Measurements from ENCODE around the gene JAGN1.

The JAGN1 gene

GRCh38 chr3:9878700-9879099, 11.7 kb upstream of the JAGN1 start:
- ATAC-seq (ENCODE audit: low read depth), result no peak
- Histone ChIP-seq H3K4me3 (ENCODE audit: severe bottlenecking) (no peak overlapping the region), H3K9me3 (ENCODE audit: severe bottlenecking) (no peaks in the 10 kb centered on the region), H3K36me3 (ENCODE audit: low read depth) (no peaks in the 10 kb centered on the region), H3K27ac (ENCODE audit: poor library complexity, severe bottlenecking) (no peak overlapping the region), H3K27me3 (ENCODE audit: insufficient read depth, poor library complexity, severe bottlenecking) (no peaks in the 10 kb centered on the region), H3K4me1 (ENCODE audit: insufficient read depth, poor library complexity, severe bottlenecking) (peaks cover 3% of the 10 kb centered on the region)
- TF ChIP-seq CTCF (IDR thresholded peaks at IDR 0.05; ENCODE audit: poor library complexity, severe bottlenecking), result no peak
- DNase-seq (ENCODE audit: low spot score), result no peak

- H3K9me3 ChIP-seq (ENCODE audit: severe bottlenecking), result no peaks in the 10 kb centered on the region
- no peak within 1 kb of the TSS for H3K4me3 ChIP-seq (ENCODE audit: severe bottlenecking)
- H3K27me3 ChIP-seq (ENCODE audit: insufficient read depth, poor library complexity, severe bottlenecking), result no peaks in the 10 kb centered on the region
- no peak within 1 kb of the TSS for H3K27ac ChIP-seq (ENCODE audit: poor library complexity, severe bottlenecking)
- H3K4me1 ChIP-seq (ENCODE audit: insufficient read depth, poor library complexity, severe bottlenecking), result peaks cover 14% of the 10 kb centered on the region
- ATAC-seq (ENCODE audit: low read depth), result no peak
- no peak for TF ChIP-seq CTCF (IDR thresholded peaks at IDR 0.05; ENCODE audit: poor library complexity, severe bottlenecking)
- H3K36me3 ChIP-seq (ENCODE audit: low read depth), result no peaks in the 10 kb centered on the region
- no peak for DNase-seq (ENCODE audit: low spot score)
Measured at GRCh38 chr3:9879830-9880549, 10.4 kb upstream of the JAGN1 start, which contains the start of gene CIDEC. Gene CIDEC, minus strand, starts transcription at chr3:9880253. Its CDS starts 1,767 bp downstream, at chr3:9878486.

- H3K36me3 ChIP-seq (ENCODE audit: low read depth), result no peaks in the 10 kb centered on the region
- DNase-seq (ENCODE audit: low spot score) (no peak), ATAC-seq (ENCODE audit: low read depth) (no peak)
- TF ChIP-seq CTCF (IDR thresholded peaks at IDR 0.05; ENCODE audit: poor library complexity, severe bottlenecking), result no peak
- no peaks in the 10 kb centered on the region for H3K27me3 ChIP-seq (ENCODE audit: insufficient read depth, poor library complexity, severe bottlenecking)
- peaks cover 17% of the 10 kb centered on the region for H3K4me1 ChIP-seq (ENCODE audit: insufficient read depth, poor library complexity, severe bottlenecking)
- H3K27ac ChIP-seq (ENCODE audit: poor library complexity, severe bottlenecking), result no peak overlapping the region
- H3K4me3 ChIP-seq (ENCODE audit: severe bottlenecking), result no peak overlapping the region
- H3K9me3 ChIP-seq (ENCODE audit: severe bottlenecking), result no peaks in the 10 kb centered on the region
Measured at GRCh38 chr3:9881441-9881840, 9.0 kb upstream of the JAGN1 start.

GRCh38 chr3:9883706-9884554, 6.5 kb upstream of the JAGN1 start:
- ATAC-seq (ENCODE audit: low read depth), result peak; percentile 9; the same call in 1 of the 3 replicates
- TF ChIP-seq CTCF (IDR thresholded peaks at IDR 0.05; ENCODE audit: poor library complexity, severe bottlenecking), result no peak
- peak overlapping the region; percentile 98 for H3K27ac ChIP-seq (ENCODE audit: poor library complexity, severe bottlenecking)
- no peaks in the 10 kb centered on the region for H3K36me3 ChIP-seq (ENCODE audit: low read depth)
- H3K27me3 ChIP-seq (ENCODE audit: insufficient read depth, poor library complexity, severe bottlenecking), result no peaks in the 10 kb centered on the region
- no peaks in the 10 kb centered on the region for H3K9me3 ChIP-seq (ENCODE audit: severe bottlenecking)
- H3K4me1 ChIP-seq (ENCODE audit: insufficient read depth, poor library complexity, severe bottlenecking), result peaks cover 17% of the 10 kb centered on the region
- H3K4me3 ChIP-seq (ENCODE audit: severe bottlenecking), result no peak overlapping the region
- no peak for DNase-seq (ENCODE audit: low spot score)
